Measurements from ENCODE around the gene PTPRT.

Gene PTPRT

GRCh38 chr20:43189554-43190331 lies at the start of gene PTPRT:
Gene PTPRT, minus strand, starts transcription at chr20:43189906. Its CDS starts 173 bp downstream, at chr20:43189733.
- DNase-seq = no peak

- DNase-seq = no peak
Observed at GRCh38 chr20:43238833-43239232, 49.1 kb upstream of the PTPRT start.

- DNase-seq = no peak
Observed at GRCh38 chr20:43238266-43238665, 48.6 kb upstream of the PTPRT start.

- DNase-seq = no peak
Observed at GRCh38 chr20:43237651-43238168, 48.0 kb upstream of the PTPRT start.

- DNase-seq = no peak
Observed at GRCh38 chr20:43235998-43236397, 46.3 kb upstream of the PTPRT start.

- DNase-seq = no peak
Observed at GRCh38 chr20:43231829-43232228, 42.1 kb upstream of the PTPRT start.

DNA sequence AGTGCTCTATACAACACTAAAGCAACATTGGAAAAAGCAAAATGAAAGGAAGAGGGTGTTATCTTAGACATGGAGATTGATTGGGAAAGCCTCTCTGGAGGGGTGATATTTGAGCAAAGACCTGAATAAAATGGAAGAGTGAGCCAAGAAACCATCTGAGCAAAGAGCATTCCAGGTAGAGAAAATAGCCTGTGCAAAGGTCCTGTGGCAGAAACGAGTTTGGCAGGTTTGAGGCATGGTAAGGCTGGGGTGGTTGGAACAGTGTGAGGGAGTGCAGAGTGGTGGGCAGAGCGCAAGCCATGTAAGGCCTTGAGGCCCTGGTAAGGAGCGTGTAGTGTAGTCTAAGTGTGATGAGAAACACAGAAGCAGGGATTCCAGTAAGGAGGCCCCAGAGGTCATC lies 40.0 kb upstream of the PTPRT start:
- no peak for DNase-seq

GRCh38 chr20:43220612-43221011 lies 30.9 kb upstream of the PTPRT start:
- no peak for DNase-seq

DNA sequence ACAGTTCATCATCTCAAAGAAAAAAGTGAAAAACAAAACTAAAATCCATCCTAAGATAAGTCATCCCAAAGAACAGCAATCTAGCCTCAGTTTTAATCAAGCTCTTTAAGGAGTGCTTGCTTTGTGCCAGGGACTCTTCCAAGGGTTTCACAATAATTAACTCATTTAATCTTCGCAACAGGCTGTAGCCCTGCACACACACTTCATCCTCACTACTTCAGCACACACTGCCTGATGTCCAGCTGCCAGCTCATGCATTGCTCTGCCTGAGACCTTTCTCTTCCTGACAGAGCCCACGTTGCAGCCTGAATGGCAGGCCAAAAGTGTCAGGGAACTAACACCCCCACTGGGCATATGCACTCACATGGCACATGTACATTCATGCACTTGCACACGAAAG lies 21.2 kb upstream of the PTPRT start:
- DNase-seq = no peak

- DNase-seq = no peak
Observed at GRCh38 chr20:43209831-43210230, 20.1 kb upstream of the PTPRT start.

DNA sequence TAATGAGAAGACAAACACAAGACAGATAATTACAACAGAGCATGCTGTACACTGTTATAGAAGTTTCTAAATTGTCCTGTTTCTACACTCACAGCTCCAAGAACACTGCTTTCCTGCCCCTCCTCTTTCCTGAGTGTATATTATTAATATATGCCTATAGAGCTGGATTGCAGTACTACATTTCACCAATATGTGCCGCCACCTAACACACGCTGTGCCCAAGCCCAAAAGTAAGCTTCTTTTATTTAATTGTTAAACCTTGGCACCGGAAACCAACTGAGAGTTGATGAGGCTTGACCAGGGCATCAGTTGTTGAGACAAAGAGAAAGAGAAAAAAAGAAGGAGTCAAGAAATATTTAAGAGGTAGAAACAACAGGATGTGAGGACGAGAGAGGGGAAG lies 16.0 kb upstream of the PTPRT start:
- no peak for DNase-seq

DNA sequence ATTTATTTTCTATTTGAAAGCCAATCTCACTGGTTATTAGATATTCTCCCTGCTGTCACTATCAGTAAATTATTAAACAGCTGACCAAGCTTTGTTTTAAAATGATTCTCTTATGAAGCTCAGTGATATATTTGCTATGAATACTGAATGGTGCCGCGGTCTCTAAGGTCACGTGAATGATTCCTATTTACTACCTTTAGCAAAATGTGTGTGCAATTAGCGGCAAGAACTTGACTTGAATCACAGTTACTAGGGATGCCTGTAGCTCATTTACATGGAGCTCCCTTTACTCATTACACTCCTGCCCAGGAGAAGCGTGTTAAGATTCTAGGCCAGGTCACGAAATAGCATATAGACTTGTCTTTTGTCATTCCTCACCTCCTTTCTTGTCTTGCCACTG lies 12.4 kb upstream of the PTPRT start:
- no peak for DNase-seq

GRCh38 chr20:43198607-43199006 lies 8.9 kb upstream of the PTPRT start:
- no peak for DNase-seq

DNA sequence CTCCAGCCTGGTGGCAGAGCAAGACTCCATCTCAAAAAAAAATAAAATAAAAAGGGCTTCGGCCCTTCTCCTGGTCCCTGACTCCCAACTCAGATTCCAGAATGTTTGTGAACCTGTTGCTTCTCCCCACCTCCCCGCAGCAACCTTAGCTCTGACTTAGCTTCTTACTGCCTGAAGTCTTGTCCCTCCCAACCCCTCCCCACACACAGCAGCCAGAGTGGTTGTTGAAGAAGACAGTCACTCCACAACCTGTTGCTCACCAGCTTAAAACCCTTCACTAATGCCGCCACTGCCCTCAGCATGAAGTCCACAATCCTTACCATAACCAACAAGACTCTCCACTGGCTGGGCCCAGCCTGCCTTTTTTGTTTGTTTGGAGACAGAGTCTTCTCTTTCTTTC lies 6.5 kb upstream of the PTPRT start:
- no peak for DNase-seq

GRCh38 chr20:43194137-43194536 lies 4.4 kb upstream of the PTPRT start:
- DNase-seq = no peak

DNA sequence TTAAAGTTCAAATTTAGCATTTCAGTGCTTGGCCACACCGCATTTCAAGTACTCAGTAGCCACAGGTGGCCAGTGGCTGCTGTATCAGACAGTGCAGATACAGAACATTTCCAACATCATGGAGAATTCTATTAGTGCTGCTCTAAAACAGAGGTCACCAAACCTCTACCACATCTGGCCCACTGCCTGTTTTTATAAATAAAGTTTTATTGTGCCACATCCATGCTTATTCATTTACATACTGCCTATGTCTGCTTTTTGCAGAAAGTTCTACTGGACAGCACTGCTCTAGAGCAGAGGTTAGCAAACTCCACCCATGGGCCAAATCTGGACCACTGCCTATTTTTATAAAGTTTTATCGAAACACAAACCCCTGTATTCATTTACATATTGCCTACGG lies 3.7 kb upstream of the PTPRT start:
- DNase-seq = no peak

- DNase-seq = peak; percentile 4
Observed at GRCh38 chr20:43191946-43192863, 2.5 kb upstream of the PTPRT start.

GRCh38 chr20:43191143-43191542 lies 1.4 kb upstream of the PTPRT start:
- DNase-seq = no peak

DNA sequence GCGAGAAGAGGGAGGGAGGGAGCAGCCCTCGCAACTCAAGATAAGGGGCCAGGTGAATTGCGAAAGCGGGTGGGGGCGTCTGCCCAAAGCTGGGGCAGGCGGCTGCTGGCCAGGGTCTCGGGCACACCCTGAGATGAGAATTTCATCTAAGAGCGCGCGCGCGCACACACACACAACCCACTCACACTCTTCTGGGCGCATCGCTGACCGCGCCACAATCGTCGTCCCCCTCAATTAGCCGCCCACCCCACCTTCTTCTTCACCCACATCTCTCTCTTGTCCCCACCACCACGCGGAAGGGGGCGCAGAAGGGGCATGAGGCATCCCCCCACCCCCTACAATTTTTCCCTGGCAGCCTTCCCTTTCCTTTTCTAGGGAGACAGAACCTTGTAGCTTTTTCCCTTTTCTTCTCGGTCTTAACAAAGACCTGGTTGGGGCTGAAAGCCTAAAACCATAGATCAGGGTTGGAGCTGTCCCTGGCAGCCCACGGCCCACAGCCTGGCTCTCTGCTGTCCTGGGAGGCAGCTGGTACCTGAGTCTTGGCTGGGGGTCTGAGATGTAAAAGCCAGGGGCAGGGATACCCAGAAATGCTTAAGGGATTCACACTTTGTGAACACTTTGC lies 737 bp upstream of the PTPRT start:
- DNase-seq = no peak

GRCh38 chr20:43188861-43189553 lies 699 bp downstream of the PTPRT start:
- DNase-seq = no peak

GRCh38 chr20:43188234-43188653 lies 1.5 kb downstream of the PTPRT start:
- no peak for DNase-seq

- DNase-seq = peak; percentile 67
Observed at GRCh38 chr20:43187476-43188233, 2.1 kb downstream of the PTPRT start.

Measured in stimulated activated CD4-positive, alpha-beta T cell treated with anti-CD3 and anti-CD28 coated beads, Interleukin-1b, Interleukin-23, amount 100 ng/mL, for 48 hours (primary cell).